WTC11 (cell line): ENCODE data around the gene CRYBA2. TPM values are rescaled to one million over a fixed set of nuclear protein-coding genes. Genes with fewer than 3 reads are reported as not detected.

Experiments
- ATAC-seq: fragments of 200-7000 bp; cut with Tn5 transposase; 2 replicates; pipeline ENCODE4 v1.10.0; 2021; ENCODE audit warnings: mild to moderate bottlenecking, moderate library complexity
- CTCF ChIA-PET: fragments of 300-600 bp; sonication (Branson Sonifier 250); formaldehyde crosslinking; loops from one replicate; lab custom pipeline; 2021; ENCODE audit warnings: antibody characterized with exemption; lab: Charles Lee
- POLR2A ChIA-PET: fragments of 350-600 bp; sonication (Branson Sonifier 250); formaldehyde crosslinking; loops from one replicate; lab custom pipeline; 2021; ENCODE audit warnings: antibody characterized with exemption; lab: Charles Lee
- DNase-seq: peaks from one replicate; pipeline ENCODE4 v3.0.0; 2021; ENCODE audit warnings: low spot score
- H3K27ac Mint-ChIP-seq: 2 replicates; pipeline ENCODE4 v1.8.0; 2021; ENCODE audit warnings: mixed read lengths
- H3K27me3 Mint-ChIP-seq: 2 replicates; pipeline ENCODE4 v1.8.0; 2021; ENCODE audit warnings: low read depth, mild to moderate bottlenecking, moderate library complexity, mixed read lengths
- H3K36me3 Mint-ChIP-seq: 2 replicates; pipeline ENCODE4 v1.8.0; 2021; ENCODE audit warnings: mixed read lengths
- H3K4me1 Mint-ChIP-seq: 2 replicates; pipeline ENCODE4 v1.8.0; 2022; ENCODE audit warnings: mixed read lengths
- H3K4me3 Mint-ChIP-seq: 2 replicates; pipeline ENCODE4 v1.8.0; 2021; ENCODE audit warnings: mild to moderate bottlenecking, moderate library complexity, mixed read lengths
- H3K9me3 Mint-ChIP-seq: 2 replicates; pipeline ENCODE4 v1.8.0; 2021; ENCODE audit warnings: mixed read lengths
- E2F1 ChIP-seq: sonication (generic); formaldehyde crosslinking; IDR thresholded peaks from 2 replicates; pipeline ENCODE4 v1.8.0; 2022; ENCODE audit warnings: mild to moderate bottlenecking, missing genetic modification reagents
- ELF4 ChIP-seq: sonication (generic); formaldehyde crosslinking; IDR thresholded peaks from 2 replicates; pipeline ENCODE4 v1.8.1; 2022; ENCODE audit warnings: low read depth, mild to moderate bottlenecking, moderate library complexity, missing genetic modification reagents
- FOXP1 ChIP-seq: sonication (generic); formaldehyde crosslinking; IDR thresholded peaks from 2 replicates; pipeline ENCODE4 v1.8.0; 2022; ENCODE audit warnings: missing genetic modification reagents, mild to moderate bottlenecking, moderate library complexity, borderline replicate concordance
- GTF2I ChIP-seq: fragments of 250-450 bp; sonication (Bioruptor Pico); conservative IDR thresholded peaks from 2 replicates; pipeline ENCODE4 v1.4.0; 2021; ENCODE audit warnings: mild to moderate bottlenecking
- IRF1 ChIP-seq: sonication (generic); formaldehyde crosslinking; IDR thresholded peaks from 2 replicates; pipeline ENCODE4 v1.8.0; 2023; ENCODE audit warnings: missing genetic modification reagents
- SMAD4 ChIP-seq: sonication (generic); formaldehyde crosslinking; IDR thresholded peaks from 2 replicates; pipeline ENCODE4 v1.8.0; 2022; ENCODE audit warnings: mild to moderate bottlenecking, missing genetic modification reagents
- TEAD1 ChIP-seq: sonication (generic); formaldehyde crosslinking; IDR thresholded peaks from 2 replicates; pipeline ENCODE4 v1.8.0; 2022; ENCODE audit warnings: mild to moderate bottlenecking, missing genetic modification reagents
- ZNF121 ChIP-seq: sonication (generic); formaldehyde crosslinking; IDR thresholded peaks from 2 replicates; pipeline ENCODE4 v1.8.0; 2023; ENCODE audit warnings: missing genetic modification reagents
- ZNF263 ChIP-seq: sonication (generic); formaldehyde crosslinking; IDR thresholded peaks from 2 replicates; pipeline ENCODE4 v1.8.1; 2022; ENCODE audit warnings: low read depth, mild to moderate bottlenecking, moderate library complexity, missing genetic modification reagents
- ZNF671 ChIP-seq: fragments of 250-450 bp; sonication (Bioruptor Pico); IDR thresholded peaks from 2 replicates; pipeline ENCODE4 v1.8.0; 2021; ENCODE audit warnings: mild to moderate bottlenecking
- total RNA-seq: library from RNA; stranded (reverse); gene quantifications from 3 replicates; pipeline ENCODE4 v1.2.3, GENCODE V29; 2021
- TF ChIP-seq, protein P1 (sequence below): sonication (generic); formaldehyde crosslinking; conservative IDR thresholded peaks from 2 replicates; pipeline ENCODE4 v1.8.1; 2023; ENCODE audit warnings: mild to moderate bottlenecking, low read depth, missing genetic modification reagents, moderate library complexity
- TF ChIP-seq, protein P2 (sequence below): sonication (generic); formaldehyde crosslinking; IDR thresholded peaks from 2 replicates; pipeline ENCODE4 v1.8.1; 2023; ENCODE audit warnings: mild to moderate bottlenecking, missing genetic modification reagents, moderate library complexity
- TF ChIP-seq, protein P3 (sequence below): sonication (generic); formaldehyde crosslinking; IDR thresholded peaks from 2 replicates; pipeline ENCODE4 v1.8.0; 2023; ENCODE audit warnings: missing genetic modification reagents, mild to moderate bottlenecking, borderline replicate concordance
- TF ChIP-seq, protein P4 (sequence below): sonication (generic); formaldehyde crosslinking; IDR thresholded peaks from 2 replicates; pipeline ENCODE4 v1.8.1; 2022; ENCODE audit warnings: mild to moderate bottlenecking, missing genetic modification reagents, moderate library complexity, borderline replicate concordance
- TF ChIP-seq, protein P5 (sequence below): sonication (generic); formaldehyde crosslinking; IDR thresholded peaks from 2 replicates; pipeline ENCODE4 v1.8.0; 2022; ENCODE audit warnings: mild to moderate bottlenecking, missing genetic modification reagents

The CRYBA2 gene
- total RNA-seq, 1 experiment from 2014 or later: not detected

DNA sequence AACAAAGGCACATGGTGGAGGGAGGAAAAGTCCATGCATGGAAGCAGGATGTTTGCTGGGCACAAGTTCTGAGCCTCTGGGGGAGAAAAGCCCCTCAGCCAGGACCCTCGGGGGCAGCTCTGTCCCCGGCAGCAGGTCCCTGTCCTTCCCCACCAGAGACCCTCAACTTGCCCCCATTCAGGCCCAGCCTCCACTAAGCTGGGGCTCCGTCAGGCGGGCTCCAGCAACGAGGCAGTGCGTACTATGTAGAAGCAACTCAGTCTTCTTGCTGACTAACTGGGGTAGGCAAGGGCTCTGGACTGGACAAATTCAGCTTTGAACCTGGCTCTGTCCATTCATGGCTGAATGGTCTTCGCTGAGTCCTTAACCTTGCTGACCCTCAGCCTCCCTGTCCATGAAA is 25.1 kb upstream of the CRYBA2 start:
- H3K27me3 Mint-ChIP-seq: peaks cover 18% of the 10 kb centered on the region
- ChIA-PET CTCF (interaction anchor here (0.8 to 7.0 kb wide), 9 partner anchors 11 to 136 kb away, joined by 3 to 56 read pairs (median 5); no protein-coding TSS in a partner anchor), POLR2A (interaction anchor here (0.6 kb wide), 1 partner anchor 315 kb away, joined by 4 read pairs; no protein-coding TSS in a partner anchor)
- no peak for ATAC-seq
- H3K27ac Mint-ChIP-seq: no peak overlapping the region
- H3K4me1 Mint-ChIP-seq: 0 out of 2 replicates have a peak, but pooled peaks cover 2% of the 10 kb centered on the region
- no peak for DNase-seq
- TF ChIP-seq SMAD4 (CRISPR knock-in tag): no peak
- TF ChIP-seq ELF4: no peak
- no peak for TF ChIP-seq GTF2I (CRISPR knock-in tag)
- TF ChIP-seq, protein P1, sequence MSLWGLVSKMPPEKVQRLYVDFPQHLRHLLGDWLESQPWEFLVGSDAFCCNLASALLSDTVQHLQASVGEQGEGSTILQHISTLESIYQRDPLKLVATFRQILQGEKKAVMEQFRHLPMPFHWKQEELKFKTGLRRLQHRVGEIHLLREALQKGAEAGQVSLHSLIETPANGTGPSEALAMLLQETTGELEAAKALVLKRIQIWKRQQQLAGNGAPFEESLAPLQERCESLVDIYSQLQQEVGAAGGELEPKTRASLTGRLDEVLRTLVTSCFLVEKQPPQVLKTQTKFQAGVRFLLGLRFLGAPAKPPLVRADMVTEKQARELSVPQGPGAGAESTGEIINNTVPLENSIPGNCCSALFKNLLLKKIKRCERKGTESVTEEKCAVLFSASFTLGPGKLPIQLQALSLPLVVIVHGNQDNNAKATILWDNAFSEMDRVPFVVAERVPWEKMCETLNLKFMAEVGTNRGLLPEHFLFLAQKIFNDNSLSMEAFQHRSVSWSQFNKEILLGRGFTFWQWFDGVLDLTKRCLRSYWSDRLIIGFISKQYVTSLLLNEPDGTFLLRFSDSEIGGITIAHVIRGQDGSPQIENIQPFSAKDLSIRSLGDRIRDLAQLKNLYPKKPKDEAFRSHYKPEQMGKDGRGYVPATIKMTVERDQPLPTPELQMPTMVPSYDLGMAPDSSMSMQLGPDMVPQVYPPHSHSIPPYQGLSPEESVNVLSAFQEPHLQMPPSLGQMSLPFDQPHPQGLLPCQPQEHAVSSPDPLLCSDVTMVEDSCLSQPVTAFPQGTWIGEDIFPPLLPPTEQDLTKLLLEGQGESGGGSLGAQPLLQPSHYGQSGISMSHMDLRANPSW (CRISPR knock-in tag): no peak
- TF ChIP-seq, protein P2, sequence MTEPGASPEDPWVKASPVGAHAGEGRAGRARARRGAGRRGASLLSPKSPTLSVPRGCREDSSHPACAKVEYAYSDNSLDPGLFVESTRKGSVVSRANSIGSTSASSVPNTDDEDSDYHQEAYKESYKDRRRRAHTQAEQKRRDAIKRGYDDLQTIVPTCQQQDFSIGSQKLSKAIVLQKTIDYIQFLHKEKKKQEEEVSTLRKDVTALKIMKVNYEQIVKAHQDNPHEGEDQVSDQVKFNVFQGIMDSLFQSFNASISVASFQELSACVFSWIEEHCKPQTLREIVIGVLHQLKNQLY (CRISPR knock-in tag): no peak
- no peak for TF ChIP-seq FOXP1 (CRISPR knock-in tag)
- TF ChIP-seq ZNF671 (CRISPR knock-in tag): no peak
- TF ChIP-seq IRF1 (CRISPR knock-in tag): no peak
- TF ChIP-seq TEAD1 (CRISPR knock-in tag): no peak
- TF ChIP-seq, protein P3, sequence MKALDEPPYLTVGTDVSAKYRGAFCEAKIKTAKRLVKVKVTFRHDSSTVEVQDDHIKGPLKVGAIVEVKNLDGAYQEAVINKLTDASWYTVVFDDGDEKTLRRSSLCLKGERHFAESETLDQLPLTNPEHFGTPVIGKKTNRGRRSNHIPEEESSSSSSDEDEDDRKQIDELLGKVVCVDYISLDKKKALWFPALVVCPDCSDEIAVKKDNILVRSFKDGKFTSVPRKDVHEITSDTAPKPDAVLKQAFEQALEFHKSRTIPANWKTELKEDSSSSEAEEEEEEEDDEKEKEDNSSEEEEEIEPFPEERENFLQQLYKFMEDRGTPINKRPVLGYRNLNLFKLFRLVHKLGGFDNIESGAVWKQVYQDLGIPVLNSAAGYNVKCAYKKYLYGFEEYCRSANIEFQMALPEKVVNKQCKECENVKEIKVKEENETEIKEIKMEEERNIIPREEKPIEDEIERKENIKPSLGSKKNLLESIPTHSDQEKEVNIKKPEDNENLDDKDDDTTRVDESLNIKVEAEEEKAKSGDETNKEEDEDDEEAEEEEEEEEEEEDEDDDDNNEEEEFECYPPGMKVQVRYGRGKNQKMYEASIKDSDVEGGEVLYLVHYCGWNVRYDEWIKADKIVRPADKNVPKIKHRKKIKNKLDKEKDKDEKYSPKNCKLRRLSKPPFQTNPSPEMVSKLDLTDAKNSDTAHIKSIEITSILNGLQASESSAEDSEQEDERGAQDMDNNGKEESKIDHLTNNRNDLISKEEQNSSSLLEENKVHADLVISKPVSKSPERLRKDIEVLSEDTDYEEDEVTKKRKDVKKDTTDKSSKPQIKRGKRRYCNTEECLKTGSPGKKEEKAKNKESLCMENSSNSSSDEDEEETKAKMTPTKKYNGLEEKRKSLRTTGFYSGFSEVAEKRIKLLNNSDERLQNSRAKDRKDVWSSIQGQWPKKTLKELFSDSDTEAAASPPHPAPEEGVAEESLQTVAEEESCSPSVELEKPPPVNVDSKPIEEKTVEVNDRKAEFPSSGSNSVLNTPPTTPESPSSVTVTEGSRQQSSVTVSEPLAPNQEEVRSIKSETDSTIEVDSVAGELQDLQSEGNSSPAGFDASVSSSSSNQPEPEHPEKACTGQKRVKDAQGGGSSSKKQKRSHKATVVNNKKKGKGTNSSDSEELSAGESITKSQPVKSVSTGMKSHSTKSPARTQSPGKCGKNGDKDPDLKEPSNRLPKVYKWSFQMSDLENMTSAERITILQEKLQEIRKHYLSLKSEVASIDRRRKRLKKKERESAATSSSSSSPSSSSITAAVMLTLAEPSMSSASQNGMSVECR (CRISPR knock-in tag): no peak
- TF ChIP-seq ZNF121: no peak
- TF ChIP-seq, protein P4, sequence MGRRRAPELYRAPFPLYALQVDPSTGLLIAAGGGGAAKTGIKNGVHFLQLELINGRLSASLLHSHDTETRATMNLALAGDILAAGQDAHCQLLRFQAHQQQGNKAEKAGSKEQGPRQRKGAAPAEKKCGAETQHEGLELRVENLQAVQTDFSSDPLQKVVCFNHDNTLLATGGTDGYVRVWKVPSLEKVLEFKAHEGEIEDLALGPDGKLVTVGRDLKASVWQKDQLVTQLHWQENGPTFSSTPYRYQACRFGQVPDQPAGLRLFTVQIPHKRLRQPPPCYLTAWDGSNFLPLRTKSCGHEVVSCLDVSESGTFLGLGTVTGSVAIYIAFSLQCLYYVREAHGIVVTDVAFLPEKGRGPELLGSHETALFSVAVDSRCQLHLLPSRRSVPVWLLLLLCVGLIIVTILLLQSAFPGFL (CRISPR knock-in tag): no peak
- no peak for TF ChIP-seq E2F1 (CRISPR knock-in tag)
- no peak for TF ChIP-seq ZNF263 (CRISPR knock-in tag)
- TF ChIP-seq, protein P5, sequence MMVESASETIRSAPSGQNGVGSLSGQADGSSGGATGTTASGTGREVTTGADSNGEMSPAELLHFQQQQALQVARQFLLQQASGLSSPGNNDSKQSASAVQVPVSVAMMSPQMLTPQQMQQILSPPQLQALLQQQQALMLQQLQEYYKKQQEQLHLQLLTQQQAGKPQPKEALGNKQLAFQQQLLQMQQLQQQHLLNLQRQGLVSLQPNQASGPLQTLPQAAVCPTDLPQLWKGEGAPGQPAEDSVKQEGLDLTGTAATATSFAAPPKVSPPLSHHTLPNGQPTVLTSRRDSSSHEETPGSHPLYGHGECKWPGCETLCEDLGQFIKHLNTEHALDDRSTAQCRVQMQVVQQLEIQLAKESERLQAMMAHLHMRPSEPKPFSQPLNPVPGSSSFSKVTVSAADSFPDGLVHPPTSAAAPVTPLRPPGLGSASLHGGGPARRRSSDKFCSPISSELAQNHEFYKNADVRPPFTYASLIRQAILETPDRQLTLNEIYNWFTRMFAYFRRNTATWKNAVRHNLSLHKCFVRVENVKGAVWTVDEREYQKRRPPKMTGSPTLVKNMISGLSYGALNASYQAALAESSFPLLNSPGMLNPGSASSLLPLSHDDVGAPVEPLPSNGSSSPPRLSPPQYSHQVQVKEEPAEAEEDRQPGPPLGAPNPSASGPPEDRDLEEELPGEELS (CRISPR knock-in tag): no peak
- TF ChIP-seq, all 79 proteins: peak for 0
- H3K36me3 Mint-ChIP-seq: no peaks in the 10 kb centered on the region
- no peaks in the 10 kb centered on the region for H3K9me3 Mint-ChIP-seq
- H3K4me3 Mint-ChIP-seq: no peak overlapping the region
